GM18858 (cell line): Measurements from ENCODE around the gene LRTM2.

Source experiments
- ATAC-seq: cut with Tn5 transposase; IDR thresholded peaks from one replicate; pipeline ENCODE4 v1.9.1; 2021; ENCODE audit not compliant: unreplicated experiment

Gene LRTM2

GRCh38 chr12:1797991-1798640 lies 22.2 kb upstream of the LRTM2 start:
- no peak for ATAC-seq

GRCh38 chr12:1798641-1799020 lies 21.7 kb upstream of the LRTM2 start:
- no peak for ATAC-seq

- no peak for ATAC-seq
Measured at GRCh38 chr12:1799051-1799881, 21.1 kb upstream of the LRTM2 start.

GRCh38 chr12:1799882-1800400 lies 20.4 kb upstream of the LRTM2 start:
- ATAC-seq, result no peak

GRCh38 chr12:1800401-1801302 lies 19.7 kb upstream of the LRTM2 start:
- no peak for ATAC-seq

GRCh38 chr12:1801303-1801975 lies 18.9 kb upstream of the LRTM2 start:
- ATAC-seq, result no peak

GRCh38 chr12:1803736-1804135 lies 16.6 kb upstream of the LRTM2 start:
- no peak for ATAC-seq

- ATAC-seq, result peak; percentile 76
Measured at GRCh38 chr12:1804545-1805332, 15.6 kb upstream of the LRTM2 start.

- ATAC-seq, result no peak
Measured at GRCh38 chr12:1805441-1806081, 14.8 kb upstream of the LRTM2 start.

GRCh38 chr12:1806301-1807086 lies 13.9 kb upstream of the LRTM2 start:
- no peak for ATAC-seq

GRCh38 chr12:1807087-1807860 lies 13.1 kb upstream of the LRTM2 start:
- no peak for ATAC-seq

GRCh38 chr12:1808036-1808797 lies 12.1 kb upstream of the LRTM2 start:
- no peak for ATAC-seq

- no peak for ATAC-seq
Measured at GRCh38 chr12:1808798-1809480, 11.4 kb upstream of the LRTM2 start.

- ATAC-seq, result no peak
Measured at GRCh38 chr12:1809591-1810190, 10.7 kb upstream of the LRTM2 start.

GRCh38 chr12:1810201-1810930 lies 10.0 kb upstream of the LRTM2 start:
- ATAC-seq, result no peak

GRCh38 chr12:1810931-1811280 lies 9.5 kb upstream of the LRTM2 start:
- ATAC-seq, result no peak
